Measurements from ENCODE around the gene RADIL. TPM values are rescaled to one million over a fixed set of nuclear protein-coding genes. Genes with fewer than 3 reads are reported as not detected.

RADIL gene
- total RNA-seq, 1 donor from 2014 or later: 3.2 TPM

GRCh38 chr7:4763091-4763793, 120.3 kb downstream of the RADIL start:
- DNase-seq (ENCODE audit: low read depth in 2 of 2): no peak

GRCh38 chr7:4762121-4763055, 121.1 kb downstream of the RADIL start:
- DNase-seq (ENCODE audit: low read depth in 2 of 2): no peak

GRCh38 chr7:4760952-4761351, 122.6 kb downstream of the RADIL start:
- no peak for DNase-seq (ENCODE audit: low read depth in 2 of 2)

- DNase-seq (ENCODE audit: low read depth in 2 of 2): no peak
These were observed 124.3 kb downstream of the RADIL start for GRCh38 chr7:4759211-4759610.

GRCh38 chr7:4758791-4759190, 124.7 kb downstream of the RADIL start:
- DNase-seq (ENCODE audit: low read depth in 2 of 2): no peak

- no peak for DNase-seq (ENCODE audit: low read depth in 2 of 2)
These were observed 125.4 kb downstream of the RADIL start for GRCh38 chr7:4758111-4758510.

- DNase-seq (ENCODE audit: low read depth in 2 of 2): no peak
These were observed 128.5 kb downstream of the RADIL start for GRCh38 chr7:4755045-4755444.

- DNase-seq (ENCODE audit: low read depth in 2 of 2): no peak
These were observed 129.0 kb downstream of the RADIL start for GRCh38 chr7:4754433-4755010.

- peak; percentile 64 to 82 for DNase-seq (ENCODE audit: low read depth in 2 of 2)
These were observed 129.7 kb downstream of the RADIL start for GRCh38 chr7:4753598-4754432.

GRCh38 chr7:4751398-4751947, 132.0 kb downstream of the RADIL start:
- no peak for DNase-seq (ENCODE audit: low read depth in 2 of 2)

- DNase-seq (ENCODE audit: low read depth in 2 of 2): no peak
These were observed 133.7 kb downstream of the RADIL start for GRCh38 chr7:4749798-4750197.

- no peak for DNase-seq (ENCODE audit: low read depth in 2 of 2)
These were observed 134.2 kb downstream of the RADIL start for GRCh38 chr7:4749363-4749762.

Other genes starting within 250 kb of the RADIL start
- gene FOXK1, start 201.4 kb downstream of the RADIL start, total RNA-seq: 16.3 and 17.7 TPM in 2 replicates
- gene AP5Z1, start 108.1 kb downstream of the RADIL start, total RNA-seq: 19.2 and 20.2 TPM in 2 replicates
- under 0.01 TPM in 2 replicates for gene PAPOLB, start 21.7 kb downstream of the RADIL start, total RNA-seq
- not detected in 2 replicates for gene MMD2, start 75.5 kb upstream of the RADIL start, total RNA-seq
- 4.1 and 6.0 TPM in 2 replicates for gene RBAK, start 162.1 kb upstream of the RADIL start, total RNA-seq